Right ventricle myocardium superior (tissue), 1 donor: ENCODE data around the gene STK39. TPM values are rescaled to one million over a fixed set of nuclear protein-coding genes. Genes with fewer than 3 reads are reported as not detected.

Experiments
- total RNA-seq: library from RNA; stranded (reverse); fragmentation: NEBNext Ultra II Directional; extraction: Animal tissue kit (Norgen Biotek cat#: 25700); gene quantifications from one replicate; pipeline ENCODE4 v1.2.1, GENCODE V29; 2021
- donor health status: DM: no; HTN: yes; CAD: no; lungs with severe emphysema.

The STK39 gene
- total RNA-seq, 1 donor from 2014 or later = 16.9 TPM

Other genes starting within 250 kb of the STK39 start
- gene CERS6, start 208.7 kb upstream of the STK39 start, total RNA-seq = 66.7 TPM